ENCODE results near the gene PPP1R15B. TPM values are rescaled to one million over a fixed set of nuclear protein-coding genes. Genes with fewer than 3 reads are reported as not detected.

Gene PPP1R15B
- total RNA-seq, 1 experiment from 2014 or later, result 50.7 TPM

- no peaks in the 10 kb centered on the region for H3K9me3 ChIP-seq (ENCODE audit: low read length)
- no peaks in the 10 kb centered on the region for H3K27me3 ChIP-seq (ENCODE audit: low read length)
- H3K36me3 ChIP-seq (ENCODE audit: low read depth, low read length), result peaks cover 8% of the 10 kb centered on the region
- TF ChIP-seq EZH2phosphoT487 (IDR thresholded peaks at IDR 0.05; ENCODE audit: borderline replicate concordance, low read length), result no peak
- TF ChIP-seq CTCF (conservative IDR thresholded peaks at IDR 0.05; ENCODE audit: low read depth, low read length), result no peak
- no peak for TF ChIP-seq EZH2 (IDR thresholded peaks at IDR 0.05; ENCODE audit: low read length, unreplicated experiment)
- H4K20me1 ChIP-seq (ENCODE audit: low read length), result no peaks in the 10 kb centered on the region
- ChIA-PET CTCF (no interaction called here), POLR2A (ENCODE audit: unreplicated experiment) (interaction anchor here (0.6 kb wide), 1 partner anchor 23 kb away, joined by 3 read pairs; no protein-coding TSS in a partner anchor)
- no peak overlapping the region for H3K4me3 ChIP-seq (ENCODE audit: low read length)
- no peaks in the 10 kb centered on the region for H3K9me2 ChIP-seq (replicated peaks; ENCODE audit: low read length)
- H3K9ac ChIP-seq (ENCODE audit: low read length), result no peak overlapping the region
- no peaks in the 10 kb centered on the region for H3F3A ChIP-seq (ENCODE audit: low read length, unreplicated experiment)
- H3K4me1 ChIP-seq (ENCODE audit: insufficient read depth, low read length), result no peaks in the 10 kb centered on the region
- ATAC-seq (no peak), DNase-seq (no peak)
- H3K79me2 ChIP-seq (ENCODE audit: low read length), result peaks cover 72% of the 10 kb centered on the region
- H3K4me2 ChIP-seq (ENCODE audit: low read length), result no peak overlapping the region
- BruUV-seq (replicated peaks), result no TSS peak
- no peak overlapping the region for H2AFZ ChIP-seq (ENCODE audit: low read length)
- H3K27ac ChIP-seq (ENCODE audit: low read length), result no peak overlapping the region
- intact Hi-C loops (cut with micrococcal nuclease), result no loop called here
Measured at GRCh38 chr1:204354579-204354978, 57.0 kb downstream of the PPP1R15B start.

Other genes starting within 250 kb of the PPP1R15B start
- gene REN, start 245.5 kb downstream of the PPP1R15B start, total RNA-seq (2014; rRNA removed), result 2.7 and 3.1 TPM in 2 replicates
- 6.0 and 12.3 TPM in 2 replicates for gene KISS1, start 215.3 kb downstream of the PPP1R15B start, total RNA-seq (2014; rRNA removed)
- gene GOLT1A, start 197.8 kb downstream of the PPP1R15B start, total RNA-seq (2014; rRNA removed), result 4.9 and 13.3 TPM in 2 replicates
- gene PLEKHA6, start 51.9 kb downstream of the PPP1R15B start, total RNA-seq (2014; rRNA removed), result 53.8 and 64.3 TPM in 2 replicates
- gene PIK3C2B, start 83.0 kb upstream of the PPP1R15B start, total RNA-seq (2014; rRNA removed), result 34.7 and 35.3 TPM in 2 replicates
- gene MDM4, start 104.6 kb upstream of the PPP1R15B start, total RNA-seq (2014; rRNA removed), result 36.3 and 55.7 TPM in 2 replicates

Measured in PC-3 (cell line).